ENCODE data around the gene C6orf120. TPM values are rescaled to one million over a fixed set of nuclear protein-coding genes. Genes with fewer than 3 reads are reported as not detected.
A peak's percentile ranks its signal among the peaks of the same experiment; 100 is the strongest.

The C6orf120 gene
- total and polyA plus RNA-seq, 9 of the 15 experiments (the other 6 are each of a cell fraction or from before 2014, with no cell fraction given) = 7.7 to 44.9 (median 34.8) TPM

DNA sequence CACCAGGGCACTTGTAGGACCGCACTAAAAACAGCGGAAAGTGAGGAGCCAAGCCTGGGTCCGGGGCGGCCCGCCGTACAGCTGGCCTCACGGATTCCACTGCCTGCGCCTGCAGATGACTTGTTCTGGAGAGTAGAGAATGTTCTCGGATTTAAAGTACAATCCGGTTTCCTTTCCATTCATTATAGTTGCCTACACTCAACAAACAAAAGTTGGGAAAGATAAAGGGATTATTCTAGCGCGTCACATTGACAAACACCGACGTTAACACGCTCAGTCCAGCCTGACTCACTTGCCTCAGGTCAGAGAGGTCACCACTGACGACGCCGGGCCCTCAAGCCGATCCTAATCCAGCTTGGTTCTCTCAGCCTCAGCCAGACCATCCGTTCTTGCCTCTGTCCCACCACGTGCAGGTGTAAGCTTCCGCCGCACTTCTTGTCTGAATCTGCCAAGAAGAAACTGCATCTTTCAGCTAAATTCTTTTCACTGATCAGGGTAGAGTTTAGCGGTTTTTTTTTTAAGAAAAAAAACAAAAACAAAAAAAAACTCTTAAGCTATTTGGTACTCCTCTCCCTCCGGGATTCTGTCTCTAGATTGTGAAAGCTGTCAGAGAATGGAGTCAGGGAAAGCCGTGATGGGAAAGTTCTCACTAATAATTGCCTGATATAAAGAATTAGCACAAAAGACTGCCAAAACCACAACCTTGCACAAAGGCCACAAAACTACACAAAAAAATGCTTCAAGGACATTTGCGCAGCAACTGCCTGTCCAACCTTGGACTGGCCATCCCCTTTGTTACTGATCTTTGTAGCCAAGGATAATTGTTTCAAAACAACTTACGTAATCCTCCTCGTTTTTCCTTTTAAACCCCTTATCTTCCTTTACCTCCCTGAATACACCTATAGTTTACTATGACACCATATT is 23.5 kb downstream of the C6orf120 start (continued):
- TF ChIP-seq HDAC2 (IDR thresholded peaks at IDR 0.05) (peak; percentile 77), NONO (IDR thresholded peaks at IDR 0.05; ENCODE audit: low read depth in 2 of 2, low read length in 1 of 2) (no peak), PRDM10 (IDR thresholded peaks at IDR 0.05; ENCODE audit: partially characterized antibody) (no peak), FOXP1 (CRISPR knock-in tag; IDR thresholded peaks at IDR 0.05) (no peak), TAF9B (IDR thresholded peaks at IDR 0.05; ENCODE audit: partially characterized antibody) (no peak), SMAD3 (CRISPR knock-in tag; conservative IDR thresholded peaks at IDR 0.05) (no peak), C11orf30 (IDR thresholded peaks at IDR 0.05; ENCODE audit: low read depth) (no peak), ZC3H8 (IDR thresholded peaks at IDR 0.05) (no peak), NCOA6 (IDR thresholded peaks at IDR 0.05) (peak; percentile 74; the same call in 1 of the 2 replicates)
- TF ChIP-seq, protein P1, sequence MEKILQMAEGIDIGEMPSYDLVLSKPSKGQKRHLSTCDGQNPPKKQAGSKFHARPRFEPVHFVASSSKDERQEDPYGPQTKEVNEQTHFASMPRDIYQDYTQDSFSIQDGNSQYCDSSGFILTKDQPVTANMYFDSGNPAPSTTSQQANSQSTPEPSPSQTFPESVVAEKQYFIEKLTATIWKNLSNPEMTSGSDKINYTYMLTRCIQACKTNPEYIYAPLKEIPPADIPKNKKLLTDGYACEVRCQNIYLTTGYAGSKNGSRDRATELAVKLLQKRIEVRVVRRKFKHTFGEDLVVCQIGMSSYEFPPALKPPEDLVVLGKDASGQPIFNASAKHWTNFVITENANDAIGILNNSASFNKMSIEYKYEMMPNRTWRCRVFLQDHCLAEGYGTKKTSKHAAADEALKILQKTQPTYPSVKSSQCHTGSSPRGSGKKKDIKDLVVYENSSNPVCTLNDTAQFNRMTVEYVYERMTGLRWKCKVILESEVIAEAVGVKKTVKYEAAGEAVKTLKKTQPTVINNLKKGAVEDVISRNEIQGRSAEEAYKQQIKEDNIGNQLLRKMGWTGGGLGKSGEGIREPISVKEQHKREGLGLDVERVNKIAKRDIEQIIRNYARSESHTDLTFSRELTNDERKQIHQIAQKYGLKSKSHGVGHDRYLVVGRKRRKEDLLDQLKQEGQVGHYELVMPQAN (IDR thresholded peaks at IDR 0.05; ENCODE audit: borderline replicate concordance) = no peak
- TF ChIP-seq, protein P2, sequence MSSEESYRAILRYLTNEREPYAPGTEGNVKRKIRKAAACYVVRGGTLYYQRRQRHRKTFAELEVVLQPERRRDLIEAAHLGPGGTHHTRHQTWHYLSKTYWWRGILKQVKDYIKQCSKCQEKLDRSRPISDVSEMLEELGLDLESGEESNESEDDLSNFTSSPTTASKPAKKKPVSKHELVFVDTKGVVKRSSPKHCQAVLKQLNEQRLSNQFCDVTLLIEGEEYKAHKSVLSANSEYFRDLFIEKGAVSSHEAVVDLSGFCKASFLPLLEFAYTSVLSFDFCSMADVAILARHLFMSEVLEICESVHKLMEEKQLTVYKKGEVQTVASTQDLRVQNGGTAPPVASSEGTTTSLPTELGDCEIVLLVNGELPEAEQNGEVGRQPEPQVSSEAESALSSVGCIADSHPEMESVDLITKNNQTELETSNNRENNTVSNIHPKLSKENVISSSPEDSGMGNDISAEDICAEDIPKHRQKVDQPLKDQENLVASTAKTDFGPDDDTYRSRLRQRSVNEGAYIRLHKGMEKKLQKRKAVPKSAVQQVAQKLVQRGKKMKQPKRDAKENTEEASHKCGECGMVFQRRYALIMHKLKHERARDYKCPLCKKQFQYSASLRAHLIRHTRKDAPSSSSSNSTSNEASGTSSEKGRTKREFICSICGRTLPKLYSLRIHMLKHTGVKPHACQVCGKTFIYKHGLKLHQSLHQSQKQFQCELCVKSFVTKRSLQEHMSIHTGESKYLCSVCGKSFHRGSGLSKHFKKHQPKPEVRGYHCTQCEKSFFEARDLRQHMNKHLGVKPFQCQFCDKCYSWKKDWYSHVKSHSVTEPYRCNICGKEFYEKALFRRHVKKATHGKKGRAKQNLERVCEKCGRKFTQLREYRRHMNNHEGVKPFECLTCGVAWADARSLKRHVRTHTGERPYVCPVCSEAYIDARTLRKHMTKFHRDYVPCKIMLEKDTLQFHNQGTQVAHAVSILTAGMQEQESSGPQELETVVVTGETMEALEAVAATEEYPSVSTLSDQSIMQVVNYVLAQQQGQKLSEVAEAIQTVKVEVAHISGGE (CRISPR knock-in tag; IDR thresholded peaks at IDR 0.05) = no peak
- TF ChIP-seq, protein P3, sequence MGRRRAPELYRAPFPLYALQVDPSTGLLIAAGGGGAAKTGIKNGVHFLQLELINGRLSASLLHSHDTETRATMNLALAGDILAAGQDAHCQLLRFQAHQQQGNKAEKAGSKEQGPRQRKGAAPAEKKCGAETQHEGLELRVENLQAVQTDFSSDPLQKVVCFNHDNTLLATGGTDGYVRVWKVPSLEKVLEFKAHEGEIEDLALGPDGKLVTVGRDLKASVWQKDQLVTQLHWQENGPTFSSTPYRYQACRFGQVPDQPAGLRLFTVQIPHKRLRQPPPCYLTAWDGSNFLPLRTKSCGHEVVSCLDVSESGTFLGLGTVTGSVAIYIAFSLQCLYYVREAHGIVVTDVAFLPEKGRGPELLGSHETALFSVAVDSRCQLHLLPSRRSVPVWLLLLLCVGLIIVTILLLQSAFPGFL (CRISPR knock-in tag; IDR thresholded peaks at IDR 0.05) = no peak

Data from K562 (cell line).